OCI-LY7 (cell line): ENCODE measurements around the gene CD2BP2. TPM values are rescaled to one million over a fixed set of nuclear protein-coding genes. Genes with fewer than 3 reads are reported as not detected.

ENCODE experiments used
- BruUV-seq: library from RNA; stranded (reverse); fragments of 400-500 nt; replicated peaks from 2 replicates; lab custom pipeline; 2021; lab: Mats Ljungman, UMichigan
- CTCF ChIA-PET: fragments of 300-600 bp; sonication (Branson Sonifier 250); formaldehyde crosslinking; loops from one replicate; lab custom pipeline; 2022; ENCODE audit warnings: antibody characterized with exemption; ENCODE audit not compliant: unreplicated experiment; lab: Charles Lee
- POLR2A ChIA-PET: fragments of 300-600 bp; sonication (Branson Sonifier 250); formaldehyde crosslinking; loops from one replicate; lab custom pipeline; 2022; ENCODE audit warnings: antibody characterized with exemption; lab: Charles Lee
- DNase-seq: peaks from one replicate; pipeline ENCODE4 v3.0.0-alpha.2; 2015; ENCODE audit warnings: low spot score
- H2AFZ ChIP-seq: fragments of 200-600 bp; sonication (generic), shearing (Covaris generic); 2 replicates; pipeline ENCODE4 v1.6.1; 2014; ENCODE audit warnings: mild to moderate bottlenecking, antibody characterized with exemption, low read length, moderate library complexity
- H3K27ac ChIP-seq: fragments of 200-600 bp; sonication (generic); 2 replicates; pipeline ENCODE4 v1.5.1; 2014; ENCODE audit warnings: mixed run types, low read depth, mild to moderate bottlenecking, moderate library complexity, low read length, inconsistent platforms; ENCODE audit not compliant: poor library complexity, severe bottlenecking
- H3K36me3 ChIP-seq: fragments of 200-600 bp; sonication (generic); 2 replicates; pipeline ENCODE4 v1.6.1; 2014; ENCODE audit warnings: mild to moderate bottlenecking, antibody characterized with exemption, low read length, moderate library complexity, mixed read lengths; ENCODE audit not compliant: insufficient read depth
- H3K4me1 ChIP-seq: fragments of 200-600 bp; sonication (generic); 2 replicates; pipeline ENCODE4 v1.5.1; 2014; ENCODE audit warnings: mild to moderate bottlenecking, low read length; ENCODE audit not compliant: insufficient read depth, poor library complexity, severe bottlenecking
- H3K4me2 ChIP-seq: fragments of 200-600 bp; sonication (generic); 2 replicates; pipeline ENCODE4 v1.6.1; 2014; ENCODE audit warnings: mild to moderate bottlenecking, low read length
- H3K4me3 ChIP-seq: fragments of 200-600 bp; sonication (generic); 2 replicates; pipeline ENCODE4 v1.5.1; 2014; ENCODE audit warnings: mild to moderate bottlenecking, low read depth, low read length; ENCODE audit not compliant: poor library complexity, severe bottlenecking
- H3K79me2 ChIP-seq: fragments of 200-600 bp; sonication (generic); 2 replicates; pipeline ENCODE4 v1.6.1; 2016; ENCODE audit warnings: low read depth, mild to moderate bottlenecking, low read length, moderate library complexity, mixed read lengths; ENCODE audit not compliant: insufficient read depth
- H3K9me2 ChIP-seq: fragments of 200-600 bp; sonication (generic); 2 replicates; pipeline ENCODE4 v1.6.1; 2016; ENCODE audit warnings: mild to moderate bottlenecking, low read length, mixed read lengths; ENCODE audit not compliant: insufficient read depth
- H3K9me3 ChIP-seq: fragments of 200-600 bp; sonication (generic); 2 replicates; pipeline ENCODE4 v1.6.1; 2014; ENCODE audit warnings: mild to moderate bottlenecking, mixed run types, low read length, mixed read lengths
- H4K20me1 ChIP-seq: fragments of 200-600 bp; sonication (generic); 2 replicates; pipeline ENCODE4 v1.6.1; 2014; ENCODE audit warnings: mild to moderate bottlenecking, antibody characterized with exemption, low read length, moderate library complexity, mixed read lengths; ENCODE audit not compliant: insufficient read depth
- CTCF ChIP-seq: fragments of 200-600 bp; sonication (generic); conservative IDR thresholded peaks from 2 replicates; pipeline ENCODE4 v1.5.1; 2014; ENCODE audit warnings: mild to moderate bottlenecking, antibody characterized with exemption, low read length, moderate library complexity, mixed read lengths
- EZH2phosphoT487 ChIP-seq: fragments of 200-600 bp; sonication (generic); IDR thresholded peaks from 2 replicates; pipeline ENCODE4 v1.6.1; 2018; ENCODE audit warnings: low read depth, borderline replicate concordance, mild to moderate bottlenecking, mixed run types, antibody characterized with exemption, low read length, moderate library complexity, mixed read lengths
- intact Hi-C: fragments of 100-400 bp; cut with micrococcal nuclease; formaldehyde crosslinking; loops from one replicate; pipeline ENCODE4 v1.10.0; 2022; ENCODE audit not compliant: unreplicated experiment
- total RNA-seq, 2 experiments: library from RNA; depleted of rRNA in 1 of 2; stranded (reverse); fragments of >200 nt in 1 of 2; shearing (Covaris generic) in 1 of 2; gene quantifications; 2 replicates each; pipeline ENCODE4 v1.2.3, GENCODE V29; 2014 to 2022

The CD2BP2 gene
- total RNA-seq, 2 experiments from 2014 or later = 69.2 to 111 TPM

GRCh38 chr16:30368792-30369090 is 13.6 kb upstream of the CD2BP2 start:
- peaks cover 58% of the 10 kb centered on the region for H3K79me2 ChIP-seq
- BruUV-seq = no TSS peak
- peaks cover 20% of the 10 kb centered on the region for H4K20me1 ChIP-seq
- TF ChIP-seq EZH2phosphoT487 (no peak), CTCF (no peak)
- peak overlapping the region; percentile 26 for H3K27ac ChIP-seq
- peak overlapping the region; percentile 97 for H3K4me2 ChIP-seq
- ChIA-PET POLR2A (interaction anchor here (1.2 to 1.5 kb wide), 3 partner anchors 12 to 27 kb away, joined by 3 to 5 read pairs (median 4); partner anchors contain the start of genes SEPTIN1 and ZNF48), CTCF (no interaction called here)
- H3K9me3 ChIP-seq = no peaks in the 10 kb centered on the region
- peaks cover 49% of the 10 kb centered on the region for H3K4me1 ChIP-seq
- intact Hi-C loops = no loop called here
- no peak for DNase-seq
- no peaks in the 10 kb centered on the region for H3K9me2 ChIP-seq
- peaks cover 53% of the 10 kb centered on the region for H3K36me3 ChIP-seq
- no peak overlapping the region for H2AFZ ChIP-seq
- H3K4me3 ChIP-seq = peak overlapping the region; percentile 99

- no TSS peak for BruUV-seq
- Histone ChIP-seq H3K27ac (peak overlapping the region; percentile 26), H2AFZ (no peak overlapping the region), H3K4me1 (peaks cover 46% of the 10 kb centered on the region), H3K79me2 (peaks cover 63% of the 10 kb centered on the region), H3K36me3 (peaks cover 58% of the 10 kb centered on the region), H3K4me2 (peak overlapping the region; percentile 97), H3K9me3 (no peaks in the 10 kb centered on the region), H4K20me1 (peaks cover 20% of the 10 kb centered on the region), H3K9me2 (no peaks in the 10 kb centered on the region), H3K4me3 (peak overlapping the region; percentile 99)
- no peak for DNase-seq
- POLR2A ChIA-PET = interaction anchor here (1.2 kb wide), 2 partner anchors 12 to 27 kb away, joined by 3 to 4 read pairs; partner anchors contain the start of gene ZNF48
- CTCF ChIA-PET = no interaction called here
- TF ChIP-seq CTCF = no peak
- TF ChIP-seq EZH2phosphoT487 = no peak
- intact Hi-C loops = no loop called here
These were observed 13.1 kb upstream of the CD2BP2 start for GRCh38 chr16:30368122-30368791.
